Heart left ventricle (tissue), 16 donors: ENCODE measurements around the gene CHN2. TPM values are rescaled to one million over a fixed set of nuclear protein-coding genes. Genes with fewer than 3 reads are reported as not detected.
A peak's percentile ranks its signal among the peaks of the same experiment; 100 is the strongest.

Experiments
- ATAC-seq, 4 donors: fragments of 200-7000 bp; cut with Tn5 transposase; one replicate each; pipeline ENCODE4 v1.9.1; 2020 to 2022; ENCODE audit warnings: moderate library complexity in 4 of 4, mild to moderate bottlenecking in 3 of 4, moderate number of reproducible peaks in 1 of 4
- DNase-seq, 5 donors: peaks; one replicate each; pipeline ENCODE4 v3.0.0-alpha.2; 2020
- H3K27ac ChIP-seq, 12 donors: fragments of 200-600 bp; sonication (generic) in 4 of 12; one replicate each; pipeline versions ENCODE4 v1.5.0 to v1.8.0; 2016 to 2022; ENCODE audit warnings: mild to moderate bottlenecking in 2 of 12
- H3K27me3 ChIP-seq, 9 donors: fragments of 200-600 bp; sonication (generic) in 2 of 9; one replicate each; pipeline versions ENCODE4 v1.5.1 to v1.8.0; 2016 to 2022; ENCODE audit warnings: mild to moderate bottlenecking in 3 of 9
- H3K36me3 ChIP-seq, 9 donors: fragments of 200-600 bp; sonication (generic) in 2 of 9; one replicate each; pipeline versions ENCODE4 v1.5.0 to v1.8.0; 2018 to 2022; ENCODE audit warnings: mild to moderate bottlenecking in 2 of 9
- H3K4me1 ChIP-seq, 12 donors: fragments of 200-600 bp; sonication (generic) in 4 of 12; one replicate each; pipeline versions ENCODE4 v1.5.0 to v1.8.0; 2016 to 2022; ENCODE audit warnings: mild to moderate bottlenecking in 3 of 12
- H3K4me3 ChIP-seq, 12 donors: fragments of 200-600 bp; sonication (generic) in 4 of 12; one replicate each; pipeline versions ENCODE4 v1.5.0 to v1.8.0; 2017 to 2022; ENCODE audit warnings: mild to moderate bottlenecking in 9 of 12, moderate library complexity in 4 of 12
- H3K9me3 ChIP-seq, 12 donors: fragments of 200-600 bp; sonication (generic) in 4 of 12; one replicate each; pipeline versions ENCODE4 v1.5.0 to v1.8.0; 2016 to 2022; ENCODE audit warnings: mild to moderate bottlenecking in 1 of 12
- CTCF ChIP-seq, 12 donors: fragments of 200-600 bp; sonication (generic) in 4 of 12; IDR thresholded peaks; one replicate each; pipeline versions ENCODE4 v1.5.0 to v1.8.0; 2018 to 2022; ENCODE audit warnings: antibody characterized with exemption in 12 of 12, mild to moderate bottlenecking in 5 of 12
- POLR2A ChIP-seq, 2 donors: fragments of 450-650 bp; IDR thresholded peaks; one replicate each; pipeline ENCODE4 v1.6.1; 2017; ENCODE audit warnings: antibody characterized with exemption in 2 of 2, mild to moderate bottlenecking in 2 of 2, moderate library complexity in 2 of 2
- WGBS, 4 donors: extraction: QIAGEN DNeasy Blood & Tissue Kit in 2 of 4; methylation state at CpG; one replicate each; pipeline versions ENCODE4 v1.1.5 to v1.1.7; 2013 to 2018; 5-methylcytosine and 5-hydroxymethylcytosine counted together
- intact Hi-C, 10 donors: fragments of 100-400 bp; cut with DNase I; formaldehyde crosslinking; loops; one replicate each; pipeline versions ENCODE4 v1.11.1 to v1.14.2; 2022
- polyA plus RNA-seq, 2 donors: library from polyadenylated mRNA; stranded (reverse); fragments of 200-250 nt; gene quantifications; one replicate each; pipeline ENCODE4 v1.2.3, GENCODE V29; 2013
- total RNA-seq, 9 donors: library from RNA; depleted of rRNA in 2 of 9; stranded (reverse); fragments of >200 nt in 2 of 9; fragmentation: NEBNext Ultra II Directional in 3 of 9; extraction: Animal tissue kit (Norgen Biotek cat#: 25700) in 3 of 9; gene quantifications; one replicate each; pipeline versions ENCODE4 v1.1.0 to v1.2.4, GENCODE V29; 2016 to 2023
- donor health status: ischemic (EF 13 %, LVEDD 7.1; RV severe dilation, severe dysfunction).
- donor health status: healthy with polysubstance abuse.
- donor health status: DM: no; HTN: yes; CAD: no.
- donor health status: DM: no; HTN: no; CAD: no.
- donor health status: ischemic (EF 25% LVEDD 6.9; RV normal size, moderate dysfunction).
- donor health status: ischemic (EF 25% LVEDD 5.7; RV mildly dilated, moderate dysfunction).
- donor health status: healthy.
- donor health status: DM: yes; HTN: yes; CAD: no.
- donor health status: ischemic (EF 35%, LVEDD 5.7; RV mildly dilated, moderate dysfunction).
- donor health status: nonischemic (EF 11% LVEDD 7.7; RV severe dilation, severe dysfunction).
- donor health status: DM: yes; HTN: yes; CAD: no.
- donor health status: PGD.
- donor health status: ischemic (EF 29% LVEDD 5.4; RV normal size, mild dysfunction).
- donor health status: nonischemic (EF 23%, LVEDD 6.1; RV moderate dilation, normal function).

The CHN2 gene
- total and polyA plus RNA-seq, 11 donors = 11.2 to 54.4 (median 33.6) TPM

- ATAC-seq (peak in 1 of 4 donors; percentile 33), DNase-seq (no peak)
- no peaks in the 10 kb centered on the region for H3K9me3 ChIP-seq
- WGBS, 4 donors = 51 to 60% (median 58%) methylated on average over 8 of the region's 8 CpGs
- no peaks in the 10 kb centered on the region for H3K27me3 ChIP-seq
- H3K27ac ChIP-seq = peak overlapping the region in 10 of 12 donors; percentile 1 to 66 (median 36)
- H3K4me3 ChIP-seq = peak overlapping the region in 2 of 12 donors; percentile 1 to 25
- peaks cover 0 to 56% (median 16%) of the 10 kb centered on the region in 12 donors for H3K4me1 ChIP-seq
- intact Hi-C loops = no loop called here
- TF ChIP-seq POLR2A (IDR thresholded peaks at IDR 0.05) (no peak), CTCF (IDR thresholded peaks at IDR 0.05) (no peak)
- no peaks in the 10 kb centered on the region for H3K36me3 ChIP-seq
Observed at GRCh38 chr7:29488203-29488970, 293.8 kb downstream of the CHN2 start.

GRCh38 chr7:29488977-29489376 is 294.4 kb downstream of the CHN2 start:
- peak overlapping the region in 9 of 12 donors; percentile 12 to 66 (median 41) for H3K27ac ChIP-seq

GRCh38 chr7:29490094-29490607 is 295.6 kb downstream of the CHN2 start:
- Histone ChIP-seq H3K4me1 (peaks cover 0 to 58% (median 16%) of the 10 kb centered on the region in 12 donors), H3K27me3 (no peaks in the 10 kb centered on the region), H3K36me3 (no peaks in the 10 kb centered on the region), H3K27ac (peak overlapping the region in 3 of 12 donors; percentile 35 to 66 (median 65)), H3K4me3 (no peak overlapping the region), H3K9me3 (no peaks in the 10 kb centered on the region)
- no peak for DNase-seq
- 86 to 92% (median 89%) methylated on average over 4 of the region's 4 CpGs for WGBS, 4 donors
- no peak for TF ChIP-seq POLR2A (IDR thresholded peaks at IDR 0.05)
- no peak for TF ChIP-seq CTCF (IDR thresholded peaks at IDR 0.05)
- no peak for ATAC-seq
- intact Hi-C loops = no loop called here

More at GRCh38 chr7:29488977-29489376, 294.4 kb downstream of the CHN2 start:
- peak overlapping the region in 2 of 12 donors; percentile 1 to 25 for H3K4me3 ChIP-seq
- ATAC-seq (peak; percentile 45 to 76 (median 56)), DNase-seq (no peak)
- H3K4me1 ChIP-seq = peaks cover 0 to 55% (median 16%) of the 10 kb centered on the region in 12 donors
- no peaks in the 10 kb centered on the region for H3K27me3 ChIP-seq
- intact Hi-C loops = no loop called here
- H3K36me3 ChIP-seq = no peaks in the 10 kb centered on the region
- 24 to 43% (median 34%) methylated on average over 2 of the region's 2 CpGs for WGBS, 4 donors
- no peak for TF ChIP-seq CTCF (IDR thresholded peaks at IDR 0.05)
- no peak for TF ChIP-seq POLR2A (IDR thresholded peaks at IDR 0.05)
- no peaks in the 10 kb centered on the region for H3K9me3 ChIP-seq

GRCh38 chr7:29494350-29494749 is 299.8 kb downstream of the CHN2 start:
- TF ChIP-seq POLR2A (IDR thresholded peaks at IDR 0.05) (no peak), CTCF (IDR thresholded peaks at IDR 0.05) (no peak)
- H3K36me3 ChIP-seq = peaks cover 0 to 16% (median 0%) of the 10 kb centered on the region in 9 donors
- H3K9me3 ChIP-seq = no peaks in the 10 kb centered on the region
- DNase-seq (no peak), ATAC-seq (no peak)
- intact Hi-C loops = no loop called here
- peaks cover 0 to 22% (median 0%) of the 10 kb centered on the region in 12 donors for H3K4me1 ChIP-seq
- no peaks in the 10 kb centered on the region for H3K27me3 ChIP-seq
- no peak overlapping the region for H3K4me3 ChIP-seq
- no peak overlapping the region for H3K27ac ChIP-seq
- WGBS, 4 donors = 84 to 93% (median 89%) methylated on average over 1 of the region's 1 CpG
